Keratinocyte (primary cell): Measurements from ENCODE around the gene PISD. TPM values are rescaled to one million over a fixed set of nuclear protein-coding genes. Genes with fewer than 3 reads are reported as not detected.

ENCODE experiments used
- DNase-seq: peaks from one replicate; pipeline ENCODE4 v3.0.0-alpha.2; 2011; ENCODE audit warnings: low read depth, missing footprints, low spot score
- FAIRE-seq: peaks from 2 replicates; lab custom pipeline; 2011; peaks lifted over from hg19 to GRCh38; lab: Jason Lieb, UNC
- H2AFZ ChIP-seq: 2 replicates; pipeline ENCODE4 v1.6.0; 2012; ENCODE audit warnings: low read length, control low read depth, inconsistent platforms; ENCODE audit not compliant: control insufficient read depth
- H3K27ac ChIP-seq: 2 replicates; pipeline ENCODE4 v1.5.1; 2011; ENCODE audit warnings: low read length; ENCODE audit not compliant: control insufficient read depth, insufficient read depth
- H3K27me3 ChIP-seq: 3 replicates; pipeline ENCODE4 v1.6.0; 2011; ENCODE audit warnings: low read length; ENCODE audit not compliant: control insufficient read depth, insufficient read depth; ENCODE audit errors: extremely low read depth
- H3K36me3 ChIP-seq, 2 experiments: 2 replicates in 1 of 2; 3 replicates in 1 of 2; pipeline ENCODE4 v1.5.1; 2011; ENCODE audit warnings: low read length in 2 of 2, mild to moderate bottlenecking in 1 of 2; ENCODE audit not compliant: control insufficient read depth in 2 of 2, insufficient read depth in 2 of 2; ENCODE audit errors: extremely low read depth in 1 of 2
- H3K4me1 ChIP-seq: 3 replicates; pipeline ENCODE4 v1.5.1; 2011; ENCODE audit warnings: low read length; ENCODE audit not compliant: control insufficient read depth, insufficient read depth; ENCODE audit errors: extremely low read depth
- H3K4me2 ChIP-seq: 3 replicates; pipeline ENCODE4 v1.6.0; 2011; ENCODE audit warnings: low read depth, low read length; ENCODE audit not compliant: control insufficient read depth, insufficient read depth; ENCODE audit errors: extremely low read depth
- H3K4me3 ChIP-seq, 3 experiments: fragments of 200-600 bp in 1 of 3; sonication (generic) in 1 of 3; 2 replicates in 2 of 3; 3 replicates in 1 of 3; pipeline ENCODE4 v1.5.1; 2011 to 2016; ENCODE audit warnings: low read length in 3 of 3, mild to moderate bottlenecking in 3 of 3, control low read depth in 2 of 3, inconsistent platforms in 1 of 3, low read depth in 1 of 3, mixed read lengths in 1 of 3, mixed run types in 1 of 3, moderate library complexity in 1 of 3; ENCODE audit not compliant: control insufficient read depth in 2 of 3, insufficient read depth in 2 of 3; ENCODE audit errors: extremely low read depth in 1 of 3
- H3K79me2 ChIP-seq: 2 replicates; pipeline ENCODE4 v1.6.0; 2012; ENCODE audit warnings: low read length; ENCODE audit not compliant: control insufficient read depth, insufficient read depth
- H3K9ac ChIP-seq: 3 replicates; pipeline ENCODE4 v1.6.0; 2011; ENCODE audit warnings: low read length; ENCODE audit not compliant: control insufficient read depth, insufficient read depth; ENCODE audit errors: extremely low read depth
- H3K9me1 ChIP-seq: 3 replicates; pipeline ENCODE4 v1.6.0; 2011; ENCODE audit warnings: low read length; ENCODE audit not compliant: control insufficient read depth, insufficient read depth; ENCODE audit errors: extremely low read depth
- H3K9me3 ChIP-seq: 2 replicates; pipeline ENCODE4 v1.5.1; 2012; ENCODE audit warnings: low read depth, low read length; ENCODE audit not compliant: control insufficient read depth
- H4K20me1 ChIP-seq: 3 replicates; pipeline ENCODE4 v1.6.0; 2011; ENCODE audit warnings: low read length; ENCODE audit not compliant: control insufficient read depth, insufficient read depth; ENCODE audit errors: extremely low read depth
- CTCF ChIP-seq, 3 experiments: IDR thresholded peaks in 1 of 3; conservative IDR thresholded peaks in 1 of 3; optimal IDR thresholded peaks in 1 of 3; 2 replicates in 2 of 3; 3 replicates in 1 of 3; pipeline versions ENCODE3 to v1.5.1; 2011; ENCODE audit warnings: low read length in 3 of 3, mild to moderate bottlenecking in 3 of 3, moderate library complexity in 2 of 3, control low read depth in 1 of 3, inconsistent platforms in 1 of 3; ENCODE audit not compliant: insufficient read depth in 2 of 3; ENCODE audit errors: extremely low read depth in 1 of 3
- EZH2 ChIP-seq: IDR thresholded peaks from one replicate; pipeline ENCODE4 v1.6.1; 2012; ENCODE audit warnings: inconsistent platforms, mild to moderate bottlenecking, low read length, moderate library complexity
- dilution Hi-C: fragments of 300-500 bp; cut with MboI; formaldehyde crosslinking; loops from one replicate; pipeline ENCODE4 v1.7.0; 2020; ENCODE audit warnings: low sequenced_read_pairs; ENCODE audit not compliant: extremely low pct_ligation_motif_present
- polyA plus RNA-seq, 5 experiments: library from polyadenylated mRNA; depleted of rRNA in 3 of 5; stranded (reverse) in 3 of 5; stranded (forward) in 1 of 5; unstranded in 1 of 5; fragments of >200 nt; gene quantifications; 1 replicate in 1 of 5; 2 replicates in 3 of 5; 3 replicates in 1 of 5; pipeline versions ENCODE4 v1.2.1 to v1.2.3, GENCODE V29; 2011 to 2012; ENCODE audit warnings: missing spikeins in 2 of 5, low read depth in 1 of 5, low replicate concordance in 1 of 5

The PISD gene
- polyA plus RNA-seq, 1 donor (not counting 4 experiments of a cell fraction or from before 2014, with no cell fraction given): 25.5 TPM

DNA sequence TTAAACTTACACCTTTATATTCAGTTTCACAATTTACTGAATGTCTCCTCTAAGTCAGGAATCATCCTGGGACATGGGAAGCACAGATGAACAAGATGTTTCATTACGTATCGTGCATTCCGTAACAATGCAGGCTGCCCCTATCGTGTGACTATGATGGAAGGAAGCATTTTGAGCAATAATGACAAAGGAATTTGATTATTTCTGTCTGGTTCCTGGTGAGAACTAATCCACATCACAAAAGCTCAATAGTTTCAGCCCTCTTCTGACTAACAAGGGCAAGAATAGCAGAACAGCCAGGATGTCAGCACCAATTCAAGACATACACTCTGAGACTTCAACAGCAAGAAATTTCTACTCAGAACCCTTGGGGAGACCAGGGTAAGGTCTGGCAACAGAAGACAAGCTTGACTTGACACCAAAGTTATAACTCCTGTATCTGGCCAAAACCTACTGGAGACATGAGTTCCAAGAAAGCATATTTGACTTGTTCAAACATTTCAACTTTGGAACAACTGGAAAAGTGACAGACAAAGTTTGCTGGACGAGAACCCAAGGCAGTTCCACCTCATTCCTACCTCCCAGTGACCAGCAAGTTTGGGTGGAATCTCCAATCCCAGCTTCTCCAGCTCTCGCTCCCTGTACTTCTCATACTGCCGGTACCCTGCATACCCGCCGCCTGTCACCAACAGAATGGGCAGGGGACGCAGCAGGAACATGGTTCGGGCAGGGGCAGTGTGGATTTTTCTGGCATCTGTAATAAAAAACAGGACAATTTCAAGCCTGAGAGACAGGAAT is 14.3 kb downstream of the PISD start:
- Histone ChIP-seq H3K79me2 (peaks cover 61% of the 10 kb centered on the region), H2AFZ (no peak overlapping the region), H4K20me1 (no peaks in the 10 kb centered on the region), H3K4me3 (peak overlapping the region in 1 of 3 experiments; percentile 25), H3K4me2 (peak overlapping the region; percentile 70), H3K9ac (peak overlapping the region; percentile 73), H3K4me1 (peaks cover 53% of the 10 kb centered on the region), H3K36me3 (peaks cover 9 to 20% of the 10 kb centered on the region in 2 experiments), H3K9me3 (no peaks in the 10 kb centered on the region), H3K27ac (peak overlapping the region; percentile 96), H3K27me3 (no peaks in the 10 kb centered on the region), H3K9me1 (no peaks in the 10 kb centered on the region)
- no peak for DNase-seq
- no peak for TF ChIP-seq EZH2
- TF ChIP-seq CTCF (optimal IDR thresholded peaks at IDR 0.05 in 1 of 3, IDR thresholded peaks at IDR 0.05 in 1 of 3, conservative IDR thresholded peaks at IDR 0.05 in 1 of 3; ENCODE audit: extremely low read depth in 1 of 3, insufficient read depth in 2 of 3, low read length in 3 of 3): no peak
- dilution Hi-C loops: no loop called here
- FAIRE-seq: peak; percentile 56

DNA sequence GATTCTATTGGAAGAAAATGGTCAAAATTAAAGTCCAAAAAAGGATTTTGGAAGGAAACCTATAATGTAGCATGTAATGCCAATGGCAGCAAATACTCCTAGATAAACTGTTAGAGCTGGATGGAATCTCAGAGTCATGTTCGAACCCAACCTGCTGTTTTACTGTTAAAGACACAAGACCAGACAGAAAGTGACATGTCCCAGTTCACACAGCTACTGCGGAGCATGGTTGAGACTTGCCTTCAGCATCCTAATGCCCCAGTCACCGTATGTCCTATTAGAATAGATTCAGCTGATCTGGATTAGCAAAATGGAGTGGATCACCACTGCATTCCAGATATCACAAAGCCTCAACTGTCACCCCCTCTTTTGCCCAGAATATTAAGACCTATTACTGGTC is 14.9 kb downstream of the PISD start:
- Histone ChIP-seq H3K36me3 (peaks cover 9 to 20% of the 10 kb centered on the region in 2 experiments), H3K27me3 (no peaks in the 10 kb centered on the region), H3K4me2 (peak overlapping the region; percentile 70), H3K79me2 (peaks cover 61% of the 10 kb centered on the region), H3K9me1 (no peaks in the 10 kb centered on the region), H3K27ac (peak overlapping the region; percentile 96), H3K9me3 (no peaks in the 10 kb centered on the region), H3K4me3 (peak overlapping the region in 2 of 3 experiments; percentile 15 to 29), H3K4me1 (peaks cover 48% of the 10 kb centered on the region), H2AFZ (no peak overlapping the region), H4K20me1 (no peaks in the 10 kb centered on the region), H3K9ac (peak overlapping the region; percentile 73)
- FAIRE-seq: no peak
- dilution Hi-C loops: no loop called here
- no peak for TF ChIP-seq EZH2
- TF ChIP-seq CTCF (optimal IDR thresholded peaks at IDR 0.05 in 1 of 3, IDR thresholded peaks at IDR 0.05 in 1 of 3, conservative IDR thresholded peaks at IDR 0.05 in 1 of 3; ENCODE audit: extremely low read depth in 1 of 3, insufficient read depth in 2 of 3, low read length in 3 of 3): no peak
- no peak for DNase-seq
